Measurements from ENCODE around the gene GPC5.

The GPC5 gene

DNA sequence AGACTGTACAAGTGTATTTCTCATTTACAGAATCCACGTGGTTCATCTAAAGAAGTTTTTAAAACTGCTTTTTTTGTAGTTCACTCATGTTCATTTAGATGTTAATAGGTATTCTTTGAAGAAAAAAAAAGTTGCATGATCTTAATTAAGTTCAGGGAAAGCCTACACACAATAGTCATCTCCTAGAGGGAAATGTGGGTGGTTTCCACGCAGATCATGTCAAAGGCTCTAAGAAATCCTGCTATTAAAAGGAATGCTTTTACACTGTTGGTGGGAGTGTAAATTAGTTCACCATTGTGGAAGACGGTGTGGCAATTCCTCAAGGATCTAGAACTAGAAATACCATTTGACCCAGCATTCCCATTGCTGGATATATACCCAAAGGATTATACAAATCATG lies 312.3 kb downstream of the GPC5 start:
- no peak for DNase-seq (ENCODE audit: low read depth)

GRCh38 chr13:91714855-91715254 lies 316.4 kb downstream of the GPC5 start:
- DNase-seq (ENCODE audit: low read depth), result no peak

DNA sequence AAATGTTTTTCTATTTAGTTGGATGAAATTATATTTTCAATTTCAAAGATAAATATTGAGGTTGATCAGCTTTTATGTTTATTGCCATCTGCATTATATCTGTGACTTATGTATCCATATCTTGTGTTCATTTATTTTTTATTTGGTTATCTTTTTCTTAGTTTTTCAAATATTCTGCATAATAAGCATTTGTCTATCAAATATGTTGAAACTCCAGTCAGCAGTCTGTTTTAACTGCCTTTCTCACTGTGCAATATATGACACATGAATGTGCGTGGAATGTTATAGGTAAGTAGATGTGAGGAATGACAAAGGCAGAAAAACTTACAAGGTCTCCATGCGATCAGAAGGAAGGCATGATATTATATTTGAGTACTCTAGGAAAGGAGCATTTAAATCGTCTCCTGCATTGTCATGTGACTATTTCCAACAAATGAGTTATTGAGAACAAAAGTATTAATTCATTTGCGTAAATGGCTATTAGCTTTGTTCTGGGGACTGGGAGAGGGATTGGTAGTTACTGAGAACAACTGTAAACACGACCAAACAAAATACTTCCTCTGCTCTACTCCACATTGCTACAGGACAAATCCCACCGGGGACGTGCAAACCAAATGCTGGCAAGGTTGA lies 318.1 kb downstream of the GPC5 start:
- DNase-seq (ENCODE audit: low read depth), result no peak

DNA sequence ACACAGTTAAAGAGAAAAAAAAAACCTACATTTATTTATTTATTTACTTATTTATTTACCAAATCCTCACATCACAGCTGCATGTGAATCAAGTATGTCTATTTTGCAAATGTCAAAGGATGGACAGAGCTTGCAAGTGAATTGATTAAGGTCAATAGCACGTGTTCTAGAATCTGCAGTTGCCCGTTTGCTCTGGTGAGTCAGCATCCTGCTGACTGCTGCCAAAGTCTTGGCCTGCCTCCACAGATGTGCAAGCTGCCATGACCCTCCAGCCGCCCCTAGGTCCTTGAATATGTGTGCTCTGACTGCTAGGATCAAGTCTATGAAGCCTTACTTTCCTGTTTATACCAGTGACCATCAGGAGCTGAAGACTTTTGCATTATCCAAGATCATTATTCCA lies 320.6 kb downstream of the GPC5 start:
- no peak for DNase-seq (ENCODE audit: low read depth)

DNA sequence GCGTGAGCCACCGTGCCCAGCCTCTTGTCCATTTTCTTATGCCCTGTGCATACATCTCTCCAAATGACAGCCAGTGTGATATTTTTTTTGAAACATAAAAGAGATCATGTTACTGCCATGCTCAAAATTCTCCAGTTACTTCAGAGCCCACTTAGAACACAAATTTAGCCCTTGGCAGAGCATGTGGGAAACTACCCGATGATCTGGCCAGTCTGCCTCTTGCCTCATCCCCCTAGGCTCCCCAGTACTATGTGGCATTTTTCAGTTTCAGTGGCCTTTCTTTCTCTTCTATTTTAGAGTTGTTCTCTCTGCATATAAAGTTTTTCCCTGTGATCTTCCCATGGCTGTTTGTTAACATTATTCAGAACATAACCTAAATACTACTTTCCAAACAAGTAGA lies 323.0 kb downstream of the GPC5 start:
- no peak for DNase-seq (ENCODE audit: low read depth)

DNA sequence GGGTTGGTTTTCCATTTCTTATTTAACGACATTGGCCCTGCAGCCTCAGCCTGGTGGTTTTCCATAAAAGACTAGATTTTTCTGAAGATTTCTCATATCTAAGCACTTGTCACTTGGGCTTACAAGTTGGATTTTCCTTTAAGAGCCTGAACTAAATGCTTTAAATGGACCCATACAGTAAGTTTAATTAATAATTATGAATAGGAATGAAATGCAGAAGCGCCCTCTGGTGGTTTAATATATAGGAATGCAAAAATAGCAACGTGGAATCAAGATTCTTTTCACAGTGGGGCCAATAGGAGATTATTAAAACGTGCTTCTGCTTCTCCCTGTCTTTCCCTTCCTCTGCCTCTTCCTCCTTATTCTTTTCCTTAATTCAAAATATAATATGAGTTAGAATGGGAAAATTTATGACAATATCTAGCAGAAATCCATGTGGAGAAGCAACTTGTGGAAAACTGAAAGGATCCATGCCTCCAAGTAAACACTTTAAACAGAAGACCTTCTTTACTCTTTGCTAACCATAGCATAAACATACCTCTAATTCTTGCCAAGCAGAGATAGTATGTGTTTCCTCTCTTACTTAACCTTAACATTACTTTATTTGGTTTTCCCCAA lies 324.0 kb downstream of the GPC5 start:
- DNase-seq (ENCODE audit: low read depth), result no peak

DNA sequence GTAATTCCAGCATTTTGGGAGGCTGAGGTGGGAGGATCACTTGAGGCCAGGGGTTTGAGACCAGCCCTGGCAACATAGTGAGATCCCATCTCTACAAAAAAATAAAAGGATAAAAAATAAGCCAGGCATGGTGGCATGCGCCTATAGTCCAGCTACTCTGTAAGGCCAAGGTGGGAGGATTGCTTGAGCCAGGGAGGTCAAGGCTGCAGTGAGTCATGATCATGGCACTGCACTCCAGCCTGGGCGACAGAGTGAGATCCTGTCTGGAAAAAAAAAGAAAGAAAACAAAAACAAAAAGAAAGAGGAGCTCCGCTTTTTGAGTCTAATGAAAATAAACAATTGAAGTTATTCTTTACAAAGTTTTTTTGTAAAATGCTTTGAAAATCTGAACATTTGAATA lies 326.2 kb downstream of the GPC5 start:
- no peak for DNase-seq (ENCODE audit: low read depth)

DNA sequence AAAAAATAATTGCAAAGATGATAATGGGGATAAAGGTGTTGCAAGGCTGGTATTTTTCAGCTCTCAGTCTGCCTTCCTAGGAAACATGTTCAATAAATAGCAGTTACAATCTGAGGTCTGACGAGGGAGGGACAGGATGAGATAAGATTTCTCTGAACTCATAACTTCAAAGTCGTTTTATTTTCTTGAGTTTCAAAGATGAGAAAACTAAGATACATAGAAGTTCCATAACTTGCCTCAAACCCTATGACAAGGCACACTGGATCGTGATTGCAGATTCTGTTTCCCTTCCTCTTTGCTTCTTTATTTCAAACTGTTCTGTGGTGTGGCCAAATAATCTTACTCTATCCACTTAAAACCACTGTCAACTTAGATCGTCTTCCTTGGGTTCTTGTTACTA lies 327.2 kb downstream of the GPC5 start:
- DNase-seq (ENCODE audit: low read depth), result no peak

DNA sequence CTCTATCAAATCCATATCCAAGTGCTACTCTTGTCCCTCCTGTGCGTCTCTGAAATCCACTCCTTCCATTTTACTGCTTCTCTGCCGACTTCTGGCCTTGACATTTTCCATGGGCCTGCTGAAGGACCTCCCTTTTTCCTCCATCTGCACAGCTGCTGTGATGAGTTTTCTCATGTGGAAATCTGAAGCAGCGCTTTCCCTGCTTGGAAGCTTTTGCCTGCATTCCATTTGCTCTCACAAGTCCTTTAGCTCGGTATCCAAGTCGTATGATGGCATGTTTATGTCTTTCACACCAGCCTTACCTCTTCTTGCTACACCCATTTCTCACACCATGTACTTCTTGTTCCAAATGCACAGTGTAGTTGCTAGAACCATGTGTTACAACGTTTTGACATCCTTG lies 328.2 kb downstream of the GPC5 start:
- no peak for DNase-seq (ENCODE audit: low read depth)

DNA sequence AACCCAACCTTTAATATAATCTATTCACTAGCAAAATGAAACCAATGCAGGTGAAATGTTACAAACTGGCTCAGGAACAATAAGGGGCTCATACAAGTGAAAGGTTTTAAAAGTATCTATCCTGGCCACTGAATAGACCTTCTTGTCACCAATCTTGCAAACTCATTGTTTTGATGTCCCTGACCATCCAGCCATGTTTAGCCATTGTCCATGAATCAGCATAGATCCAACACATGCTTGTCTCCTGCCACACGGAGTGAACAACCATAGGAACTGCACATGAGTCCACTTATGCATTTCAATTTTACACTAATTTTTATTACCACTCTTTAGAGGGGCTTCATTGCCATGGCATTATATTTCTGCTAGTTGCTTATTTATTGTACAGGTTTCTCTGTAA lies 331.4 kb downstream of the GPC5 start:
- DNase-seq (ENCODE audit: low read depth), result no peak

- no peak for DNase-seq (ENCODE audit: low read depth)
These were observed 341.3 kb downstream of the GPC5 start for GRCh38 chr13:91739751-91740150.

GRCh38 chr13:91740756-91741155 lies 342.3 kb downstream of the GPC5 start:
- DNase-seq (ENCODE audit: low read depth), result no peak

DNA sequence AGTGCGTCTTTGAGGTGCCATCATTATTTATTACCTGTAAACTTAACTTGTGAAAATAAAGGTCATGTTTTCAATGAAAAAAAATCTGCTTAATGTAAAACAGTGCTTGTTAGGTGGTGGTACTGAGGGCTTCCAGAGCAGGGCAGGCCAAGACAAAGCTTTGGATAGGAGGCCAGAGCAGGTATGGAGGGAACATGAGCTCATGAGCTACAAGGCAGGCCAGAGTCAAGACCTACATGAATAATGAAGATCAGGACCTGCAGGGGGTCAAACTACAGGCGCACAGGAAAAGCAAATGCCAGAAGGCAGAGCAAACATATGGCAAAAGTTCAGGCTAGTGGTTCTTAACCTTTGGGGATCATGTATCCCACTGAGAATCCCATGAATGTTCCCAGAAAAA lies 343.5 kb downstream of the GPC5 start:
- no peak for DNase-seq (ENCODE audit: low read depth)

- DNase-seq (ENCODE audit: low read depth), result no peak
These were observed 345.9 kb downstream of the GPC5 start for GRCh38 chr13:91744284-91744683.

DNA sequence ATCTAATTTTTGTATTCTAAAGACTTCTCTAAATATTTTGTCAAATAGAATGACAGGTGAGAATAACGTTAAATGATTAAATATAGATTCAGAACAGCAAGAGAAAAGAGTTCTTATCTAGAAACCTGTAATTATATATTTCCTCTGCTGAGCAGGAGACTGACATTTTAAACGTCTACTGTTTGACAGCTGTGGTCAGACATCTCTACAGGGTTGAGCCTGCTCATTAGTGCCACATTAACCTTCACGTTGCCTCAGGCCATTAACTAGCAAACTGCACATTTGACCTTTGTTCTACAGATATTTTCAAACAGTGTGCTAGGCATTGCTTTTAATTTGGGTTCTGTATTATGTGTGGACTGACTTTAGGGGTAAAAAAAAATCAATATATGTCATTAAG lies 347.5 kb downstream of the GPC5 start:
- no peak for DNase-seq (ENCODE audit: low read depth)

DNA sequence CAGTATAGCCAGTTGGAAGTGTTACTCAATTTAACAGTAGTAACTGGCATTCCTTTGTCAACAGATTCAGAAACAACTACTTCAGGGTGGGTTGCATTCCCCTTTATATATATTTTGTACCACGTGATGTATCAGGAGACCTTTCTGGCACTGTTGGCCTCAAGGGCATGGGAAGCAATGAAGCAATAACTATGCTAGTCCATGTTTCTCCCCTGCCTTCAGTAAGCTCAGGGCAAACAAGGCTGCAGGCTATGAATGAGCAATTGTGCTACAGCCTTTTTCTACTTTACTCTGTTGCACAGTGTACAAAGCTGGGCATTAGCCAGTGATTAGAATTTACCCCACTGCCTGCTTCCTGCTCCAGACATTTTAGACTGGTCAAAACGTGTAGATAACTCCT lies 348.8 kb downstream of the GPC5 start:
- DNase-seq (ENCODE audit: low read depth), result no peak

GRCh38 chr13:91748416-91749089 lies 350.1 kb downstream of the GPC5 start:
- no peak for DNase-seq (ENCODE audit: low read depth)

- no peak for DNase-seq (ENCODE audit: low read depth)
These were observed 360.3 kb downstream of the GPC5 start for GRCh38 chr13:91758724-91759123.

- no peak for DNase-seq (ENCODE audit: low read depth)
These were observed 364.5 kb downstream of the GPC5 start for GRCh38 chr13:91762957-91763356.

- no peak for DNase-seq (ENCODE audit: low read depth)
These were observed 366.1 kb downstream of the GPC5 start for GRCh38 chr13:91764527-91764926.

DNA sequence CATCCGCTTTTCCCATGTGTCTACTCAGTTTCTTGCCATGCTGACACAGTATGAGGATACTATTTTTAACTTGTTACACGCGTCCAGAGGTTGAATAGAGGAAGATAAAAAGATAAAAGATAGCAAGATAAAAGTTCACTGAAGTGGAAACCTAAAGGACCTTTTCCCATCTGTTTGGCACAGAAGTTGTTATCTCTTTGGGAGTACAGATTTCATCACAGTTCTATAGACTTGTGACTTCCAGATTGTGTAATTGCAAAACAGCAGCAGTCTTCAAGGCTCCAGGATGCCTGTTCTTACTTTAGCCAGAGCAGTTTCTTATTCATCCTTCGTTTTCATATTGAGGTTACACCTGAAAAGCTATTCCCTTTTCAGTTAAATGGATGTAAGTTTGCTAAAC lies 369.2 kb downstream of the GPC5 start:
- no peak for DNase-seq (ENCODE audit: low read depth)

DNA sequence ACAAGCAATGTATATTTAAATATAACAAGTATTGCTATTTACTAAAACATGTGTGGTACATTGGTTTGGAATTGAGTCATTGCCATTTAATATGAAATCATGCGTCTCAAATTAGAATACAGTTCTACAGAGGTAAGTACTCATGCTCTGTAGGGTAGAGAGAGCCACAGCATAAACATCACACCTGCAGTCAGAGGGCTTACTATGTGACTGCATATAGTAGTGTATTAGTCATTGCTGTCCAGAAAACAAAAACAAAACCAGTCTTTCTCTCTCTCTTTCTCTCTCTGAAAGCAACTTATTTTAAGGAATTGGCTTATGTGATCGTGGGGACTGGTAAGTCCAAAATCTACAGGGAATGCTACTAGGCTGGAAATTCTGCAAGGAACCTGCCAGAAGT lies 370.3 kb downstream of the GPC5 start:
- DNase-seq (ENCODE audit: low read depth), result no peak

DNA sequence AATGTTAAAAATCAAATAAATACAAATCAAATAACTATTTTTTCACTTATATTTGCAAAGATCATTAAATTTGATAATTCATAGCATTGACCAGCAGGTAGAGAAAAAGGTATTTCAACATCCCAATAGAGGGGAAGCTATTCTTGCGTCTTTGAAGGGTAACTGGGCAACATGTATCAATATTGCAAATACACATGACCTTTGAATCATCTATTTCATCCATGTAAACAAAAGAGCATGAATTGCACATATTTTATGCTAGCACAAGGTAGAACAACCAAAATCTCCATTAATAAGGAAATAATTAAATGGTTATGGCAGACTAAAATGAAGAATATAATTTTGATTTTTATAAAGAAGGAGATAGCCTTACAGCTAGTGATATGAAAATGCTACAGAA lies 372.8 kb downstream of the GPC5 start:
- no peak for DNase-seq (ENCODE audit: low read depth)
